Upper lobe of left lung (tissue), 4 donors: ENCODE results near the gene KCNJ9.

Source experiments
- EP300 ChIP-seq, 4 donors: sonication (generic); formaldehyde crosslinking; IDR thresholded peaks; one replicate each; pipeline ENCODE4 v1.5.1; 2017; ENCODE audit warnings: antibody characterized with exemption in 4 of 4, control low read depth in 2 of 4
- POLR2A ChIP-seq, 4 donors: fragments of 450-650 bp; IDR thresholded peaks; one replicate each; pipeline ENCODE4 v1.5.1; 2016 to 2017; ENCODE audit warnings: antibody characterized with exemption in 4 of 4, mild to moderate bottlenecking in 2 of 4
- POLR2AphosphoS5 ChIP-seq, 2 donors: sonication (generic); formaldehyde crosslinking; IDR thresholded peaks; one replicate each; pipeline ENCODE4 v1.5.1; 2017; ENCODE audit warnings: antibody characterized with exemption in 2 of 2
- TF ChIP-seq, protein P1 (sequence below), 6 experiments: fragments of 450-650 bp in 4 of 6; fragments of 200-600 bp in 2 of 6; sonication (generic) in 2 of 6; IDR thresholded peaks; one replicate each; pipeline ENCODE4 v1.5.1; 2016 to 2019; ENCODE audit warnings: antibody characterized with exemption in 6 of 6

- TF ChIP-seq, protein P1, sequence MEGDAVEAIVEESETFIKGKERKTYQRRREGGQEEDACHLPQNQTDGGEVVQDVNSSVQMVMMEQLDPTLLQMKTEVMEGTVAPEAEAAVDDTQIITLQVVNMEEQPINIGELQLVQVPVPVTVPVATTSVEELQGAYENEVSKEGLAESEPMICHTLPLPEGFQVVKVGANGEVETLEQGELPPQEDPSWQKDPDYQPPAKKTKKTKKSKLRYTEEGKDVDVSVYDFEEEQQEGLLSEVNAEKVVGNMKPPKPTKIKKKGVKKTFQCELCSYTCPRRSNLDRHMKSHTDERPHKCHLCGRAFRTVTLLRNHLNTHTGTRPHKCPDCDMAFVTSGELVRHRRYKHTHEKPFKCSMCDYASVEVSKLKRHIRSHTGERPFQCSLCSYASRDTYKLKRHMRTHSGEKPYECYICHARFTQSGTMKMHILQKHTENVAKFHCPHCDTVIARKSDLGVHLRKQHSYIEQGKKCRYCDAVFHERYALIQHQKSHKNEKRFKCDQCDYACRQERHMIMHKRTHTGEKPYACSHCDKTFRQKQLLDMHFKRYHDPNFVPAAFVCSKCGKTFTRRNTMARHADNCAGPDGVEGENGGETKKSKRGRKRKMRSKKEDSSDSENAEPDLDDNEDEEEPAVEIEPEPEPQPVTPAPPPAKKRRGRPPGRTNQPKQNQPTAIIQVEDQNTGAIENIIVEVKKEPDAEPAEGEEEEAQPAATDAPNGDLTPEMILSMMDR (IDR thresholded peaks at IDR 0.05) = no peak
- TF ChIP-seq EP300 (IDR thresholded peaks at IDR 0.05) (no peak), POLR2A (IDR thresholded peaks at IDR 0.05) (no peak), POLR2AphosphoS5 (IDR thresholded peaks at IDR 0.05) (no peak)
Observed at GRCh38 chr1:160105155-160105554, 23.8 kb downstream of the KCNJ9 start.
